GM20000 (cell line): ENCODE results near the gene PLAAT2.
"Not testable (repeated sequence)": the region's sequence is repeated elsewhere in the genome, so short reads cannot be mapped to it uniquely, and the experiment has no call there.

Source experiments
- DNase-seq: peaks from one replicate; pipeline ENCODE4 v3.0.0; 2012; ENCODE audit warnings: low spot score
- TF ChIP-seq, protein P1 (sequence below): IDR thresholded peaks from 2 replicates; pipeline ENCODE4 v1.5.1; 2012; ENCODE audit warnings: mild to moderate bottlenecking, control low read depth; ENCODE audit errors: extremely low read depth, missing control alignments

Gene PLAAT2

GRCh38 chr11:63551889-63552266 lies 11.3 kb downstream of the PLAAT2 start:
- TF ChIP-seq, protein P1, sequence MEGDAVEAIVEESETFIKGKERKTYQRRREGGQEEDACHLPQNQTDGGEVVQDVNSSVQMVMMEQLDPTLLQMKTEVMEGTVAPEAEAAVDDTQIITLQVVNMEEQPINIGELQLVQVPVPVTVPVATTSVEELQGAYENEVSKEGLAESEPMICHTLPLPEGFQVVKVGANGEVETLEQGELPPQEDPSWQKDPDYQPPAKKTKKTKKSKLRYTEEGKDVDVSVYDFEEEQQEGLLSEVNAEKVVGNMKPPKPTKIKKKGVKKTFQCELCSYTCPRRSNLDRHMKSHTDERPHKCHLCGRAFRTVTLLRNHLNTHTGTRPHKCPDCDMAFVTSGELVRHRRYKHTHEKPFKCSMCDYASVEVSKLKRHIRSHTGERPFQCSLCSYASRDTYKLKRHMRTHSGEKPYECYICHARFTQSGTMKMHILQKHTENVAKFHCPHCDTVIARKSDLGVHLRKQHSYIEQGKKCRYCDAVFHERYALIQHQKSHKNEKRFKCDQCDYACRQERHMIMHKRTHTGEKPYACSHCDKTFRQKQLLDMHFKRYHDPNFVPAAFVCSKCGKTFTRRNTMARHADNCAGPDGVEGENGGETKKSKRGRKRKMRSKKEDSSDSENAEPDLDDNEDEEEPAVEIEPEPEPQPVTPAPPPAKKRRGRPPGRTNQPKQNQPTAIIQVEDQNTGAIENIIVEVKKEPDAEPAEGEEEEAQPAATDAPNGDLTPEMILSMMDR: no peak
- DNase-seq: no peak

GRCh38 chr11:63551091-63551888 lies 11.9 kb downstream of the PLAAT2 start:
- no peak for DNase-seq
- TF ChIP-seq, protein P1: no peak

GRCh38 chr11:63550156-63550700 lies 13.0 kb downstream of the PLAAT2 start:
- not testable (repeated sequence) for DNase-seq

DNA sequence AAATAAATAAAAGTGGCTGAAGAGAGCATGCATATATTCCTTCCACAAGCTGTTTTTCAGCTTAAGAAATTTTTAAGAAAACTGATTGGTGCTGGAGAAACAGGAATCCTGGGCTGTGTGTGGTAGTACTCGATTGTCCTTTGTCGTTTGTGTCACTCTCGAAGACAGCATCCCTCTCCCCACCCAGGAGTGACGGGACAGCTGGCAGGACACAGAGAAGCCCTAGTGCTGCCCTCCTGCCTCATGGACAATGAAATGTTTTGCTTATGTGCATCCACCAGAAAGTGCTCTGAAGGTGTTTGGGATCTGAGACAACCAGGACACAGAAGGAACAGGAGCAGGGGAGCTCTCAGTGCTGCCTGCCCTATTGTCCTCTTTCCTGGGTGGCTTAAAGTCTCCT lies 13.8 kb downstream of the PLAAT2 start:
- TF ChIP-seq, protein P1: no peak
- DNase-seq: no peak

DNA sequence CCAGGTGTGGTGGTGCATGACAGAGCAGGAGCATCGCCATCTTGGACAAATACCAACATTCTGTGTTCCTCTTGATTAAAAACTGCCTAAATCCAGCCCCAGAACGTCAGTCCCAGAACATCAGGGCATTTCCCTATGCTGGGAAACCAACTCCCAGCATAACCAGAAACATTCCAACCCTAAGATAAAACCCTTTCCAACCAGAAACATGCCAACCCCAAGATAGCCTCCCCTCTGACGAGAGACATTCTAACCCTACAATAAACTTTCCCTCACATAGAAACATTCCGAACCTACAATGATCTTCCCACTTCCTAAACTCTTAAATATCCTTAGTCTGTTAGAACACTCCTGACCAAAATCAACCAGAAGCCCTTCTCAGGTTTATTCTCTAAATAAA lies 15.0 kb downstream of the PLAAT2 start:
- DNase-seq: no peak
- TF ChIP-seq, protein P1: no peak

DNA sequence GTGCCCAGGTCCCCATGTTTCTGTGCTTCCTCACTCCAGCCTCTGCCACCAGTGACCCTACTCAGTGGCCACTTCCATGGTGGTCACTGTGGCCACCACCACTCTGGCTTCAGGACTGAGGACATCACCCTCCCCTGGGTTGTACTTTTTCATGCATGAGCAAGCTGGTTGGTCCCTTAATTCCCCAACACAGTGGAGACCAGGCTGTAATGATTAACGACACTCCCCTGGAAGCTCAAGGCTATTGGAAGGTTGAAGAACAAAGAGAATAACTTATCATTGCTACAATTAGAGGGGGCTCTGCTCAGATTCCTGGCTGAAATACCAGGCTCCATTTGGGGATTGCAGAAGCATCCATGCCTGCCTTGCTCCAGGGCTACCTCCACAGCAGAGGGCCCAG lies 16.1 kb downstream of the PLAAT2 start:
- TF ChIP-seq, protein P1: no peak
- no peak for DNase-seq

DNA sequence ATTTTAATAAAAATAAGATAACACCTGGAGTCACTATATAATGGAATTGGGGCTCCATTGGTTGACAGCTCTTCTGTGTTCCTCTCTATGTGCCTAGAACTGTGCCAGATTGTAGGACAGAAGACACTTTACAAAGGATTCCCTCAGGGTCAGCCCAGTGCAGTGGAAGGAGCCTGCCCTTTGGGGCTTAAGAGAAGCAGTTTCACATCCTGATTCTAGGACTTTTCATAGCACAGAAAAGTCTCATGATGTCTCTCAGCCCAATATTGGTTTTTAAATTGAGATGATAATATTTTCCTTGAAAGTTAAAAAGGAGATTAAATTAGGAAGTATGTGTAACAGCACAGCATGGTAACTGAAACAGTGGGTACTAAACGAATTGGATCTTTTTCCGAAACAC lies 19.5 kb downstream of the PLAAT2 start:
- TF ChIP-seq, protein P1: no peak
- no peak for DNase-seq

- DNase-seq: not testable (repeated sequence)
Measured at GRCh38 chr11:63542506-63542905, 20.7 kb downstream of the PLAAT2 start.
